A549 (cell line): ENCODE results near the gene RNGTT. TPM values are rescaled to one million over a fixed set of nuclear protein-coding genes. Genes with fewer than 3 reads are reported as not detected.

Source experiments
- ATAC-seq, 2 experiments: fragments of 200-7000 bp in 1 of 2; fragments of >200 bp in 1 of 2; cut with Nextera tagmentation in 1 of 2; cut with Tn5 transposase in 1 of 2; 3 replicates each; pipeline versions ENCODE4 v1.8.0 to v1.9.1; 2018 to 2020; ENCODE audit warnings: mild to moderate bottlenecking in 1 of 2, moderate library complexity in 1 of 2
- CTCF ChIA-PET: fragments of 300-600 bp; sonication (Branson Sonifier 250); formaldehyde crosslinking; extraction: SDS; loops from one replicate; lab custom pipeline; 2021; ENCODE audit warnings: antibody characterized with exemption, inconsistent platforms; lab: Yijun Ruan, JAX
- POLR2A ChIA-PET: fragments of 350-600 bp; formaldehyde crosslinking; extraction: SDS; loops from one replicate; lab custom pipeline; 2021; ENCODE audit warnings: antibody characterized with exemption, inconsistent platforms; lab: Yijun Ruan, JAX
- DNase-seq, 2 experiments: peaks; one replicate each; pipeline versions ENCODE4 v3.0.0 to v3.0.0-alpha.2; 2011 to 2016; ENCODE audit warnings: low read depth in 1 of 2, low spot score in 1 of 2
- FAIRE-seq: peaks from 2 replicates; lab custom pipeline; 2011; peaks lifted over from hg19 to GRCh38; lab: Jason Lieb, UNC
- H3K27ac ChIP-seq, 2 experiments: fragments of >200 bp; sonication (Bioruptor Twin); formaldehyde crosslinking; 3 replicates each; pipeline ENCODE4 v1.5.1; 2016 to 2017
- H3K4me1 ChIP-seq: fragments of >200 bp; sonication (Bioruptor Twin); formaldehyde crosslinking; 3 replicates; pipeline ENCODE4 v1.6.1; 2016
- H3K4me2 ChIP-seq: fragments of >200 bp; sonication (Bioruptor Twin); formaldehyde crosslinking; 3 replicates; pipeline ENCODE4 v1.6.1; 2016
- H3K4me3 ChIP-seq: fragments of >200 bp; sonication (Bioruptor Twin); formaldehyde crosslinking; 3 replicates; pipeline ENCODE4 v1.5.1; 2016
- H3K9me3 ChIP-seq: fragments of >200 bp; sonication (Bioruptor Twin); formaldehyde crosslinking; 3 replicates; pipeline ENCODE4 v1.6.1; 2016
- BHLHE40 ChIP-seq: IDR thresholded peaks from 2 replicates; pipeline ENCODE4 v1.6.1; 2012; ENCODE audit warnings: low read depth, low read length, inconsistent platforms
- CBX8 ChIP-seq: fragments of 200-600 bp; sonication (generic); IDR thresholded peaks from 2 replicates; pipeline ENCODE4 v1.6.1; 2016
- CHD2 ChIP-seq: fragments of 150-350 bp; IDR thresholded peaks from 2 replicates; pipeline ENCODE4 v1.6.1; 2014; ENCODE audit warnings: low read length; ENCODE audit not compliant: partially characterized antibody
- CHD4 ChIP-seq: fragments of 200-600 bp; sonication (generic); IDR thresholded peaks from 2 replicates; pipeline ENCODE4 v1.6.1; 2016; ENCODE audit warnings: antibody characterized with exemption, mild to moderate bottlenecking, borderline replicate concordance
- EHF ChIP-seq: fragments of 250-450 bp; sonication (Bioruptor Pico); IDR thresholded peaks from 2 replicates; pipeline ENCODE4 v1.5.0; 2020; ENCODE audit warnings: mild to moderate bottlenecking
- EHMT2 ChIP-seq: fragments of 200-600 bp; sonication (generic); IDR thresholded peaks from 2 replicates; pipeline ENCODE4 v1.6.1; 2016; ENCODE audit warnings: antibody characterized with exemption, low read depth, mild to moderate bottlenecking, moderate library complexity
- FOSL2 ChIP-seq, 2 experiments: fragments of 450-650 bp in 1 of 2; fragments of >200 bp in 1 of 2; sonication (Bioruptor Twin) in 1 of 2; formaldehyde crosslinking; IDR thresholded peaks; 2 replicates each; pipeline versions ENCODE4 v1.5.0 to v1.6.1; 2016 to 2020; ENCODE audit warnings: mild to moderate bottlenecking in 1 of 2, moderate library complexity in 1 of 2
- GATA3 ChIP-seq: IDR thresholded peaks from 2 replicates; pipeline ENCODE4 v1.6.1; 2012; ENCODE audit warnings: borderline replicate concordance
- HEYL ChIP-seq: fragments of 250-450 bp; sonication (Bioruptor Pico); IDR thresholded peaks from 2 replicates; pipeline ENCODE4 v1.8.0; 2021; ENCODE audit warnings: mild to moderate bottlenecking, moderate library complexity
- KDM1A ChIP-seq: fragments of 200-600 bp; sonication (generic); IDR thresholded peaks from 2 replicates; pipeline ENCODE4 v1.6.1; 2016; ENCODE audit warnings: low read depth, mild to moderate bottlenecking
- KDM5A ChIP-seq: fragments of 200-600 bp; sonication (generic); IDR thresholded peaks from 2 replicates; pipeline ENCODE4 v1.6.1; 2016; ENCODE audit warnings: antibody characterized with exemption, mild to moderate bottlenecking
- MAFK ChIP-seq: fragments of 450-650 bp; IDR thresholded peaks from 2 replicates; pipeline ENCODE4 v1.6.1; 2014; ENCODE audit not compliant: partially characterized antibody
- NPAS2 ChIP-seq: fragments of 250-450 bp; sonication (Bioruptor Pico); IDR thresholded peaks from 2 replicates; pipeline ENCODE4 v1.8.0; 2022; ENCODE audit warnings: mild to moderate bottlenecking, moderate library complexity, borderline replicate concordance
- NR3C1 ChIP-seq: fragments of >200 bp; sonication (Bioruptor Twin); formaldehyde crosslinking; IDR thresholded peaks from 3 replicates; pipeline ENCODE4 v1.6.1; 2017
- PHF8 ChIP-seq: fragments of 200-600 bp; sonication (generic); IDR thresholded peaks from 2 replicates; pipeline ENCODE4 v1.6.1; 2016; ENCODE audit warnings: low read depth, mild to moderate bottlenecking, antibody characterized with exemption, moderate library complexity, borderline replicate concordance
- POLR2AphosphoS2 ChIP-seq: conservative IDR thresholded peaks from 2 replicates; pipeline ENCODE4 v1.6.1; 2012; ENCODE audit warnings: low read length, improper control_type of control experiment, inconsistent platforms
- RAD21 ChIP-seq, 2 experiments: fragments of >200 bp in 1 of 2; sonication (Bioruptor Twin) in 1 of 2; formaldehyde crosslinking in 1 of 2; IDR thresholded peaks in 1 of 2; conservative IDR thresholded peaks in 1 of 2; 2 replicates in 1 of 2; 3 replicates in 1 of 2; pipeline ENCODE4 v1.6.1; 2012 to 2018; ENCODE audit warnings: inconsistent platforms in 1 of 2
- RARB ChIP-seq: fragments of 250-450 bp; sonication (Bioruptor Pico); IDR thresholded peaks from 2 replicates; pipeline ENCODE4 v1.8.0; 2021; ENCODE audit warnings: mild to moderate bottlenecking, moderate library complexity
- RCOR1 ChIP-seq: fragments of 150-350 bp; IDR thresholded peaks from 2 replicates; pipeline ENCODE4 v1.6.1; 2014; ENCODE audit warnings: antibody characterized with exemption, low read length, low read depth
- SMC3 ChIP-seq: fragments of >200 bp; sonication (Bioruptor Twin); formaldehyde crosslinking; IDR thresholded peaks from 3 replicates; pipeline ENCODE4 v1.6.1; 2018; ENCODE audit warnings: inconsistent platforms
- ZFP36 ChIP-seq: fragments of 450-650 bp; IDR thresholded peaks from 2 replicates; pipeline ENCODE4 v1.6.1; 2014; ENCODE audit warnings: borderline replicate concordance; ENCODE audit not compliant: partially characterized antibody
- ZNF302 ChIP-seq: fragments of 250-450 bp; sonication (Bioruptor Pico); IDR thresholded peaks from 2 replicates; pipeline ENCODE4 v1.9.0; 2021; ENCODE audit warnings: inconsistent platforms, mild to moderate bottlenecking, moderate library complexity
- WGBS: methylation state at CpG from one replicate; pipeline ENCODE4 v1.1.6; 2017; ENCODE audit errors: missing lambda C conversion rate; 5-methylcytosine and 5-hydroxymethylcytosine counted together
- polyA plus RNA-seq, 4 experiments: library from polyadenylated mRNA; depleted of rRNA in 3 of 4; stranded (reverse); fragments of >200 nt; fragmentation: RNase III in 1 of 4; extraction: RNeasy Plus Mini Kit Qiagen cat#74134 plus additional on column Dnase treatment in 1 of 4; gene quantifications; 2 replicates in 3 of 4; 3 replicates in 1 of 4; pipeline ENCODE4 v1.2.3, GENCODE V29; 2011 to 2017
- TF ChIP-seq, protein P1 (sequence below): IDR thresholded peaks from 2 replicates; pipeline ENCODE4 v1.6.1; 2012
- TF ChIP-seq, protein P2 (sequence below): IDR thresholded peaks from 2 replicates; pipeline ENCODE4 v1.6.1; 2012
- TF ChIP-seq, protein P3 (sequence below): fragments of >200 bp; sonication (Bioruptor Twin); formaldehyde crosslinking; IDR thresholded peaks from 3 replicates; pipeline ENCODE4 v1.6.1; 2016

RNGTT gene
- polyA plus RNA-seq, 2 of the 4 experiments (the other 2 are of a cell fraction), result 11.6 to 15.0 TPM

DNA sequence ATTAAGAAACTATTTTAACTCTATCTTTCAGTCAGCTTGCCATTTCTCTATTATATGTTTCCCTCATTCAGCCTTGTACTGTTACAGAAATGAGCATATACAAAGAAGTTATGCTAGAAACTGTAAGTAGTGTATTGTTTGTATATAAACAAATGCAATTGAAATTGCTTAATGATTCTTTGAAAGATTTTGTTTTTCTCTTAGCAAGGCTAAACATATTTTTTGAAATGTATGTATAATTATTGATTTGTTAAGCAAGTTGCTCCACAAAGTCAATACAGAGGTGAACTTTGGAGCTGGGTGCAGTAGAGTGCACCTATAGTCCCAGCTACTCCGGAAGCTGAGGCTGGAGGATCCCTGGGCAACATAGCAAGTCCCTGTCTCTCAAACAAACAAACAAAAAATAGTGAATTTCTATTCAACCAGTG is 253.6 kb downstream of the RNGTT start:
- ATAC-seq (no peak), FAIRE-seq (no peak), DNase-seq (no peak)
- Histone ChIP-seq H3K4me3 (no peak overlapping the region), H3K4me1 (no peaks in the 10 kb centered on the region), H3K9me3 (no peaks in the 10 kb centered on the region), H3K4me2 (no peak overlapping the region), H3K27ac (no peak overlapping the region)
- ChIA-PET POLR2A (no interaction called here), CTCF (no interaction called here)
- 94% methylated on average over 1 of the region's 1 CpG for WGBS
- TF ChIP-seq FOSL2 (IDR thresholded peaks at IDR 0.05) (no peak), FOSL2 (CRISPR knock-in tag; IDR thresholded peaks at IDR 0.05) (no peak), ZFP36 (no peak)

DNA sequence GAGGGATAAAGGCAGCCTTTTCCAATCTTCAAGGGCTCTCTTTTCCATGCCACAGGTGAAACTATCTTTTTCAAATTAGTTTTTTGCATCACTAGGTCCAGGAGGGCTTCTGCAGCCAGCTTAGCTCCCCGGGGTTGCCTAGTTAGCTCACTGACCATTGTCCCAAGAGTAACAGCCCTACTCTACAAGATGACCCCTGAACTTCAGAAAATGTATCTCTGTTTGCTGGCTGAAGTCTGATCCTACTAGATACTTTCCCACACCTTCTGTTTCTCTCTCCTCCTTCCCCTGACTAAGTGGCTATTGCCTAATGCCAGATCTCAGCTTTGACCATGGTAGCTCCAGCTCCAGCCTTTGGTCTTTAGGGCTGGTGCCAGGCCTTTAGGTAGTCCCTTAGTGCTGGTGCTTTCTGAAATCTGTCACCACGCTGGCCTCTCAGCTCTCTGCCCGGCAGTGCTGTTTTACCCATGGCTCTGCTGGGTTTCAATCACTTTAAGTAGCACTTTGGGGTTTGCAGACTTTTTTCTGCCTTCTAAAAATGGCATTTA is 255.1 kb downstream of the RNGTT start:
- DNase-seq, result no peak

DNA sequence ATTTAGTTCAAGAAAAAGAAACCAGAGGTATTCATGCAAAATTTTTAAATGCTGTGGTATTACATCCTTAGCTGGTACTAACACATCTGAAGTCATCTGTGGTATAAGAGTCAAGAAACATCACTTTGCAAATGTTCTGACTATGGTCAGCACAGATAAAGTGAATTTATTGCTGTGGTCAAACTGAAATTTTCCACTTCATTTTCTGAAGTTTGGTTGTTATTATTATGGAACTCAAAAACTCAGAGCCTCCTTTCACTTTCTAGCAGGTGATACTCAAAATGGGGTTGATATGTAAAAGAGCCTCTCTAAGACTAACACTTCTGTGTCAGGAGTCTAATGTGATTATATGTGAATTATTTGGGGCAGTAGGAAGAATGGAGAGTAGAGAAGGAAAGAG is 257.8 kb downstream of the RNGTT start:
- POLR2A ChIA-PET, result no interaction called here
- DNase-seq (no peak), ATAC-seq (no peak)

More for the DNA sequence above, 255.1 kb downstream of the RNGTT start:
- TF ChIP-seq GATA3 (no peak), EHMT2 (no peak), CBX8 (no peak), SMC3 (no peak), RARB (CRISPR knock-in tag) (no peak), NPAS2 (no peak), KDM1A (no peak), CHD4 (no peak), CHD2 (no peak), BHLHE40 (no peak), MAFK (no peak), ZFP36 (no peak), RAD21 (conservative IDR thresholded peaks at IDR 0.05 in 1 of 2, IDR thresholded peaks at IDR 0.05 in 1 of 2) (no peak), ZNF302 (CRISPR knock-in tag) (no peak)
- TF ChIP-seq, protein P1, sequence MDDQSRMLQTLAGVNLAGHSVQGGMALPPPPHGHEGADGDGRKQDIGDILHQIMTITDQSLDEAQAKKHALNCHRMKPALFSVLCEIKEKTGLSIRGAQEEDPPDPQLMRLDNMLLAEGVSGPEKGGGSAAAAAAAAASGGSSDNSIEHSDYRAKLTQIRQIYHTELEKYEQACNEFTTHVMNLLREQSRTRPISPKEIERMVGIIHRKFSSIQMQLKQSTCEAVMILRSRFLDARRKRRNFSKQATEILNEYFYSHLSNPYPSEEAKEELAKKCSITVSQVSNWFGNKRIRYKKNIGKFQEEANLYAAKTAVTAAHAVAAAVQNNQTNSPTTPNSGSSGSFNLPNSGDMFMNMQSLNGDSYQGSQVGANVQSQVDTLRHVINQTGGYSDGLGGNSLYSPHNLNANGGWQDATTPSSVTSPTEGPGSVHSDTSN, result no peak
- no peak overlapping the region for H3K27ac ChIP-seq
- ChIA-PET CTCF (no interaction called here), POLR2A (no interaction called here)
- FAIRE-seq (no peak), ATAC-seq (no peak)
- no peaks in the 10 kb centered on the region for H3K4me1 ChIP-seq
- H3K4me2 ChIP-seq, result no peak overlapping the region
- WGBS, result 84% methylated on average over 3 of the region's 3 CpGs
- H3K4me3 ChIP-seq, result no peak overlapping the region
- no peaks in the 10 kb centered on the region for H3K9me3 ChIP-seq

DNA sequence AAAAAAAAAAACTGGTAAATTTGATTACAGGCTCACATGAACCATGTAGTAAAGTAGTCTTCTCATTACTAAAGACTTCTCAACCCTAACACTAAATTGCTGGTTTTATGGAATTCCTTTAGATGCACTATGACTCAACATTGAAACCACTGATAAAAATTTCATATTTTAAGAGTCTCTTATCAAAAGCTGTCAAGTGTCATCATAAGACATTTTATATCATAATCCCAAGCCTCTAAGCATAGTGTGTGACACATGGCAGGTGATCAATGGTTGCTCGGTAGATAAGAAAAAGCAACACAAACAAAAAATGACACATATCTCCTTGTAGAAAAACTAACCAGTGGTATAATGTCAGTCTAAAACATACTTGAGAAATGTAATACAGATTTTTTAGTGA is 258.4 kb downstream of the RNGTT start:
- Histone ChIP-seq H3K27ac (no peak overlapping the region), H3K9me3 (no peaks in the 10 kb centered on the region), H3K4me3 (no peak overlapping the region), H3K4me1 (no peaks in the 10 kb centered on the region), H3K4me2 (no peak overlapping the region)
- TF ChIP-seq KDM5A (no peak), PHF8 (no peak), ZNF302 (CRISPR knock-in tag) (no peak), MAFK (no peak), NR3C1 (no peak), HEYL (CRISPR knock-in tag) (no peak), RCOR1 (no peak), POLR2AphosphoS2 (no peak), RARB (CRISPR knock-in tag) (no peak)
- TF ChIP-seq, protein P2, sequence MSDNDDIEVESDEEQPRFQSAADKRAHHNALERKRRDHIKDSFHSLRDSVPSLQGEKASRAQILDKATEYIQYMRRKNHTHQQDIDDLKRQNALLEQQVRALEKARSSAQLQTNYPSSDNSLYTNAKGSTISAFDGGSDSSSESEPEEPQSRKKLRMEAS, result no peak
- POLR2A ChIA-PET, result no interaction called here
- no peak for ATAC-seq
- FAIRE-seq, result no peak
- WGBS, result 86% methylated on average over 1 of the region's 1 CpG
- no peak for DNase-seq
- CTCF ChIA-PET, result no interaction called here

More for the DNA sequence above, 257.8 kb downstream of the RNGTT start:
- H3K4me3 ChIP-seq, result no peak overlapping the region
- FAIRE-seq, result no peak
- H3K27ac ChIP-seq, result no peak overlapping the region
- no peaks in the 10 kb centered on the region for H3K4me1 ChIP-seq
- no peak overlapping the region for H3K4me2 ChIP-seq
- H3K9me3 ChIP-seq, result no peaks in the 10 kb centered on the region
- CTCF ChIA-PET, result no interaction called here
- TF ChIP-seq EHF, result no peak
- TF ChIP-seq, protein P3, sequence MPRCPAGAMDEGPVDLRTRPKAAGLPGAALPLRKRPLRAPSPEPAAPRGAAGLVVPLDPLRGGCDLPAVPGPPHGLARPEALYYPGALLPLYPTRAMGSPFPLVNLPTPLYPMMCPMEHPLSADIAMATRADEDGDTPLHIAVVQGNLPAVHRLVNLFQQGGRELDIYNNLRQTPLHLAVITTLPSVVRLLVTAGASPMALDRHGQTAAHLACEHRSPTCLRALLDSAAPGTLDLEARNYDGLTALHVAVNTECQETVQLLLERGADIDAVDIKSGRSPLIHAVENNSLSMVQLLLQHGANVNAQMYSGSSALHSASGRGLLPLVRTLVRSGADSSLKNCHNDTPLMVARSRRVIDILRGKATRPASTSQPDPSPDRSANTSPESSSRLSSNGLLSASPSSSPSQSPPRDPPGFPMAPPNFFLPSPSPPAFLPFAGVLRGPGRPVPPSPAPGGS, result no peak
